HG03457 (cell line): Measurements from ENCODE around the gene CBX6.

ENCODE experiments used
- ATAC-seq: cut with Tn5 transposase; IDR thresholded peaks from one replicate; pipeline ENCODE4 v1.9.1; 2021; ENCODE audit warnings: moderate number of reproducible peaks; ENCODE audit not compliant: unreplicated experiment

The CBX6 gene

DNA sequence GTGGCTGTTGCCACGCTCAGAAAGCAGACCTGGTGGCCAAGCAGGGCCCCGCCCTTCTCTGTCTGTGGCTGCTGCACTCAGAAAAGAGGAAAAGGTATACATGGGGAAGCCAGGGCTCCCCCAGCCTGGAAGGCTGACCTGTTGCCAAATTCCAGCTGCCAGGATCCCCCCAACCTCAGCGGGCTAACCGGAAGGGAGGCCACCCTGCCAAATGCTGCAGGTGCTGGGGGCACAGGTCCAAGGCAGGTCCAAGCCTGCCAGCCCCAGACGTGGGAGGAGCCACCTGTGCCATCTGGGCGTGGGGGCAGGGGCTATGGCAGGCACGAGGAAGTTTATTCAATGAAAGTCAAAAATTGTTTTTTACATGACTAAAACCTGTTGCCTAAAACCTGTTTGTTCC lies 30.8 kb downstream of the CBX6 start:
- ATAC-seq, result no peak

DNA sequence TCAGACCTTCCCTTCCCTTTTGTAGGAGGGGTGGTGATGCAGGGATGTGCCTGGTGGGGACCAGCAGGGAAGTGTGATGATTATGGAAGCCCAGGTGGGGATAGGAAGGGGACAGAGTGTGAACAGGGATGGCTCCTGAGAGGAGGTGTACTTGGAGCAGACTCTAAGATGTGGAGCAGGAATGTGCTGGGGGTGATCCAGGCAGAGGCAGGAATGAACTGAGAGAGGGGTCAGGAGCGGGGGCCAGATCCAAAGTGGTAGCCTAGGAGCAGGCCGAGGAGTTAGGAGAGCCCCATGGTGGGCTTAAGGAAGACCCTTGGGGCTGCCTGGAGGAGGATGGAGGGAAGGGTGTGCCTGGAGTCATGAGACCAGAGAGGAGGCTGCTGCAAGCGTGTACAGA lies 31.9 kb downstream of the CBX6 start:
- ATAC-seq, result no peak

DNA sequence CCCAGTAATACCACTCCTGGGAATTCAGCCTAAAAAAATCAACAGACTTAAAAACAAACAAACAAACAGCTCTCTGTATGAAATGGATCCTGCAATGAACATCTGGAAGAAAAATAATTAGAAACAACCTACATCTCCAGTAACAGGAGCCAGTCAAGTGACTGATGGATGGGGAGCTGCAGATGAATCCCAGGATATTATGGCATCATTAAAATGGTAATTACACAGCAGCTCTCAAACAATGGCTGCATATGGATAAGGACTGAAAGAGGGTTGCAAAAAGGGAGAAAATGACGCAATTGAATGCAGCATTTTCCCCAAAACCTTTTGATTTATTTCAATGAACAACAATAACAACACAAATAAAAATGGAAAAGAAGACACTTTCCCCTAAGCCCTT lies 32.3 kb downstream of the CBX6 start:
- ATAC-seq, result no peak

DNA sequence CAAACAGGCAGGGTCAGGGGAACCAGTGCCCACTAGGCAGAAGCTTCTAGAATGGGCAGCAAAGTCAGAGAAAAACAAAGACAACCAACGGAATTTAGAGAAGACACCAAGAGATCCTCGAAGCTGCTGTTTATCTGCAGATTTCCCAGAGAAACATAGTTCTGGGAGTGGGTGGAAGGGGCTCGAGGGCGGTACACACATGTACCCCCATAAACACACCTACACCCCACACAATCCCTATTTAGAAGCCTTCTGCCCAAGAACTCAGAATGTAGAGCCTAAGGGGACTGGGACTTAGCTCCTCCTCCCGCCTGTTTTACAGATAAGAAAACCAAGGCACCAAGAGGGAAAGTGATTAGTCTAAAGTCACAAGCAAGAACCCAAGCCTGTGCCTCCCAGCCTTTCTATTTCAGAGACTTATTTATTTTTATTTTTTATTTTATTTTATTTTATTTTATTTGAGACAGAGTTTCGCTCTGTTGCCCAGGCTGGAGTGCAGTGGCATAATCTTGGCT lies 34.5 kb downstream of the CBX6 start:
- ATAC-seq, result no peak

DNA sequence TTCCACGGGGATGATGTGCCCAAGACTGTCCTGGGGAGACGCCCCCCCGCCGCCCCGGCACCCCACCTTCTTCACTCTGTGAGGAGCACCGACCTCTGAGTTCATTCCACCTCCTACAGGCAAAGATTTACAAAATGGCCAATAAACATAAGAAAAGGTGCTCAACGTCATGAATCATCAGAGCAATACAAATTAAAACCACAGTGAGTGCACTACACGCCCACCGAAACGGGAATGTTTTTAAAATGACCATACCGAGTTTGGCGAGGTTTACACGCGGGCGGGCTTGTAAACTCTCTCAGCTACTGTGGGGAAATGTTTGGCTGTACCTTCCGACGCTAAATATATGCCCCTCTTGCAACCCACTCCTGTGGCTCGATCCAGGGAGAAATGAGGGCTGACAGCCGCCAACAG lies 36.1 kb downstream of the CBX6 start:
- ATAC-seq, result no peak

DNA sequence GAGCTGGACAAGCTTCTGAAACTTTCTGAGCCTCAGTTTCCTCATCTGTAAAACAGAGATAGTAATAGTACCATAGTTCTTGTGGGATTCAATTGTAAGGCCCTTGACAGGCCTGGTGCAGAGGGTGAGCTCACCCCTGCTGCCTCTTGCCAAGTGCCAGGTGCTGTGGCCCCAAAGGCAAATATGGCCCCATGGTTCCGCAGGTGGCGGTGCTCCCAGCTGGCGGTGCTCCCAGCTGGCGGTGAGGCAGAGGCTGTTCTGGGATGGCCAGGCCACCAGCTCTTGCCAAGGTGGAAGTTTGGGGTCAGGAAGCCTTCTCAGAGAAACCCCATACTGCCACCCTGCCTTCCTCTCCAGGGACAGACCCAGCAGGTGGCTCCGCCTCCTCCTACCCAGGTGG lies 37.0 kb downstream of the CBX6 start:
- no peak for ATAC-seq

DNA sequence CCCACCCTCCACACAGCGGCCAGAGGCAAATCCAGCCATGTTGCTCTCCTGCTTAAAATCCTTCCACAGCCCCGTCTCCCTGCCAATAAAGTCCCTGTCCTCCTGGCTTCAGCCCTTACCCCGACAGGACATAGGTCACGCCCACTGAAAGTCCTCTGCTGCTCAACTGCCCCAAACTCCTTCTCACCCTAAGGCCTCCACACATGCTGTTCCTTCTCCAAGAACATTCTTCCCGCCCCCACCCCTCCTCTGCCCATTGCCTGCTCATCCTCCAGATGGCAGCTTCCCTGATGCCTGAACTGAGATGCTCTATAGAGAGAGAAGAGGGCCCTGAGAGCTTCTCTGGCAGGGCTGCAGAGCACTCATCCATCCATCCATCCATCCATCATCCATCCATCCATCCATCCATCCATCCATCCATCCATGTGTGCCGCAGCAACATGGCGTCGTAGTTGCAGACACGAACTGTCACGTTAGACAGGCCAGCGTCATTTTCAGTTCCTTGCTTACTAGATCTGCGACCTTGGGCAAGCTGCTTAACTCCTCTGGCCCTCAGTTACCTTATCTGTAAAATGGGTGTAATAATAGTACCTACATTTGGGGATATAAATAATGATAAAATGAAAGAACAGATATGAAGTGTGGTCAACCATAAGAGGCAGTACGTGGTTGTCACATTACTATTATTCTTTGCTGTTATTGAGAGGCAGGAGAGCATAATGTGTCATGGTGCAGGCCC lies 37.6 kb downstream of the CBX6 start:
- ATAC-seq, result no peak

DNA sequence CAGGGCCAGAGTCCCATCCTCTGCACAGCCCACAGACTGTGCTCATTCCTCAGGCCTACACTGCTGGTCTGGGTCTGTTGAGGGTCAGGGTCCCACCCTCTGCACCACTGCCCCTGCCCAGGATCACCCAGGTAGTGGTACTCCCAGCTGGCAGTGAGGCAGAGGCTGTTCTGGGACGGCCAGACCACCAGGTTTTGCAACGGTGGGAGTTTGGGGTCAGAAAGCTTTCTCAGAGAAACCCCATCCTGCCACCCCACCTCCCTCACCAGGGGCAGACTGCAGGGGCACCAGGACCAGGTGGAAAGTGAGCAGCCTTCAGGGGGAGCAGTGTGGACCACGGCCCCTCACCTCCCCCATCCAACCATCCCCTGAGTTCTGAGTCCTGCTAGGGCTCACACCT lies 39.0 kb downstream of the CBX6 start:
- no peak for ATAC-seq

DNA sequence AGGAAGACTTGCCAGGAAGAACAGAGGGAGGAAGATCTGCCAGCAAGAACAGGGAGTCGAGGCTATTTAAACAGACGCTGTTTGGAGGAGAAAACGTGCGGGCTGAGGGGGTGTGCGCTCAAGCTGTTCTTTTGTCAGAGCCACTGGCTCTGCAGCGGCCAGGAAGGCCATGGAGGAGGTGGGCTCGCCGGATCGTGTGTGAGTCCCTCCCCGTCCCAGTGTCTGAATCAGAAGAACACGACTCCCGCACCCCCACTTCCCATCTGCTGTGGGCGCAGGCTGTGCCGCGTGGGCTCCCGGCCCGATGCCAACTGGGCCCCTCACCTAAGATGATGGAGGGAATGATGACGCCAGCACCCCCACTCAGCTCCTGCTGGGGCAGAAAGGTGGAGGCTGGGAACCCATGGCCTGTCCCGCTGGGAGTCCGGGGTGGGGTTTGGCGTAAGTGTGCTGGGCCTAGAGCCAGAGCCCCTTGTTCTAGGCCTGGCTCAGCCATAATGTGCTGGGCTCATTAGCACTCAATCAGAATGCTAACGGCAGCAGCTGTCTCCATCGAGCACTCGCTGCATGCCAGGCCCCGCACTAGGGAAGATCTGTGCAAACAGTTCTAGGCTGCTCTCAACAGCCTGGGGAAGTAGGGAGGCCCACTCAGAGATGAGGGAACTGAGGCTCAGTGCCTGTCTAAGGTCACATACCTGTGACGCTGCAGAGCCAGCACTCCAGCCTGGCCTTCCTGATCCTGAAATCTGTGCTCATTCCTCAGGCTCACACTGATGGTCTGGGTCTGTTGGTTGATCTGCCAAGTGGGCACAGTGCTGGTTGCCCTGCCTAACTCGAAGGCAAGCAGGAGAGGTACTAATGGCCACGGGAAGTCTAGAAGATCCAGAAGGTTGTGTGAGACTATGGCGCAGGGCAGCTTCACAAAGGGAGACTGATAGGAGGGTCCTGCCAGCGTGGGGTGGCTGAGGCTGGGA lies 39.7 kb downstream of the CBX6 start:
- ATAC-seq, result no peak

DNA sequence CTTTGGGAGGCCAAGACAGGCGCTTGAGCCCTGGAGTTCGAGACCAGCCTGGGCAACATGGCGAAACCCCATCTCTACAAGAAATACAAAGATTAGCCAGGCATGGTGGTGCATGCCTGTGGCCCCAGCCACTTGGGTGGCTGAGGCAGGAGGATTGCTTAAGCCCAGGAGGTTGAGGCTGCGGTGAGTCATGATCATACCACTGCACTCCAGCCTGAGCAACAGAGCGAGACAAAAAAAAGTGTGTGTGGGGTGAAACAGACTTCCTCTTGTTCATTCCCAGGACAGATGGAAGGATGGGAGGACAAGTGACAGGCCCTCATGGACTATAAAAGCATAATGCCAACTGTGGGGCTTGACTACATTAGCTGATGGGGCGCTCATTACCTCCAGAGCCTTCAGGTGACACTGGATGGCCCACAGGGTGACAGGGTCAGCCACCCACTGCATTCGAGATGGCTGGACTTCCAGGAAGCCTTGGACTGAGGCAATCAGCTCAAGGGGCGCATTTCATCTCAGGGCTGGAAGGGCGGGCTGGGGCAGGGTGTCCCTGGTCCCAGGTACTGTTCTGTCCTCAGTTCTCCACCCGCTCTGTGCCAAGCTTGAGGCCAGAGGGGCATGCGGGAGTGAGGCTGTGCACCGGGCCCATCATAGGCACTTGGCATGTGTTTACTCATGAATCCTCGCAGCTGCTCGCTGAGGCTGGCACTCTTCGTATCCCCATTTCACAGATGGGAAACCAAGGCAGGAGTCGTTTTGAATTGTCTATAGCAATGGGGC lies 40.7 kb downstream of the CBX6 start:
- ATAC-seq, result no peak

DNA sequence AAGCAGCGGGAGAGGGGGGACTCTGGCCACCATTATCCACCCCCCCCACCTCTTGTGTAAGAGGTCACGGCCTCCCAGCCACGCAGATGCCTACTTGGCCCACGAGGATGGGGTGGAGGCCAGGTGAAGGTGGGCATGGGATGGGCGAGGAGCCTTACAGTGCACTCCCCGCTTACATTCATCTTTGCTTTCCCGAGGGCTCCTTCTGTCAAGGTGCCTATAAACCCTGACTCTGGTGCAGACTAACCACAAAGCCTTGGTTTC lies 41.2 kb downstream of the CBX6 start:
- ATAC-seq, result no peak

DNA sequence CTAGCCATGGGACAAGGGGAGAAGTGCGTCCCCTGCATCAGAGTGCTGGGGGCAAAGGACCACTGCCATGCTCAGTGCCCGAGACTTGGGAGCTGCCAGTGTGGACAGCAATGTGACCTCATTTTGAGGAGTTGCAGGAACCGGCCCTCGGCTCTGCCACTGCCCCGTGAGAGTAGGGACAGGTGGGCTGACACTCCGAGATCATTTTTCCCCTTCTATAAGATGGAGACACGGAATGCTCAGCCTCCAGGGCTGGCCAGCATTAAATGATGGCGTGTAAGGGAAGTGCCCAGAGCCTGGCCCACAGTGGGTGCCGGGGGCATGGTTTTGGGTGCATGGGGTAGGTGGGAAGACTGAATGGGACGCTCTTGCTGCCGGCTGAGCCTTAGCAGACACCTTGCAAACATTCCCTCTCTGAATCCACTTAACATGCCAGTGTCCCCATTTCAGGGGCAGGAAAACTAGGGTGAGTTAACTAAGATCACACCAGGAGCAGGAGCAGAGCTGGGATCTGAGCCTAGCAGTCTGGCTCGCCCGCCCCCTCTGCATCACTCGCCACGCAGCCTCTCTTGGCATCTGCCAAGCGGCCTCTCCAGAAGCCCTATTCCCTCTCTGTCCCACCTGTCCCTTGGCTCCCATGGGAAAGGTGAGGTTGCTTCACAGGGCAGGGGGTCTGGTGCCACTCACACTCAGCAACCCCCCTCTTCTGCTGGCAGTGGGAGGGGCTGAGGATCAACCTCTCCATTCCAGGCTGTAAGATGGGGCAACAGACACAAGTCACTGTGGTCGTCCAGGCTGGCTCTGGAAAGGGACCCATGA lies 41.8 kb downstream of the CBX6 start:
- ATAC-seq, result no peak

DNA sequence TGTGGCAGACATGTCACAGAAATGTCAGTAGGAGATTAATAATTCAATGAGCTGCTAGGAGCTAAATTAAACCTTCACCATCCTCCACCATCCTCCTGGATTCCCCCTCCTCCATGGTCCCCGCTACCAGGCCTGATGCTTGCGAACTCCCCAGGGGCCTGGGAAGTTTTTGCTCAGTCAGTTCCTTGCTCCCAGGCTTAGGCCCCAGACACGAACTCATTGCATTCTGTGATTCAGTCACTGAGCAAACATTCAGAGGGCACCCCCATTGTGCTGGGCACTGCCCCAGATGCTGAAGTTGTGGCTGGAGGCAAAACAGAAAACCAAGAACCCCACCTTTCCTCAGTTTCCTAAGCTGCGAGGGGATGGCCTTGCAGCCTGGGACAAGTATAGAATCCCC lies 42.5 kb downstream of the CBX6 start:
- no peak for ATAC-seq

DNA sequence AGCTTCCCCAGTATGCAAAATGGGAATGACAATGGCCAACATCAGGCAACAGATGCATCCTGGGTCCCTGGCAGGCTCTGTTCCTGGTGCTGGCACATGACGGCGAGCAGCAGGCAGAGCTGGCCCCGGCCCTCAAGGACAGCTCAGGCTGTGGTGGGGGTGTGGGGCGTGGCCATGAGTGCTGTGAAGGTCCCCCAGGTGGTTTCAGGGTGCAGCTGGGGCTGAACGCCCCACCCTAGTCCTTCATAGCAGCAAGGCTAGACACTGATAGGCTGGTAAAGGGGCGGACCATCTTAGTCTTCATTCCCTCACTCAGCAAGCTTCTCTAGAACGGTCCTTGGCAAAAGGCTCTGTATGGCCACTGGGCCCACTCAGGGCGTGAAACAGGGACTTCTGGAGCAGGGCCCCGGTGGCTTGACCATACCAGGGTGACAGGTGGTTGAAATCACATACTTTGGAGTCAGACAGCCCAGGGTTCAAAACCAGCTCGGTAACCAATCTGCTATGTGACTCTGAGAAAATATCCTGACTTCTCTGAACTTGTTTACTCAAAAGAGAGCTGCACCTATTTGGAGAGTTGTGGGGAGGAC lies 43.3 kb downstream of the CBX6 start:
- ATAC-seq, result no peak

DNA sequence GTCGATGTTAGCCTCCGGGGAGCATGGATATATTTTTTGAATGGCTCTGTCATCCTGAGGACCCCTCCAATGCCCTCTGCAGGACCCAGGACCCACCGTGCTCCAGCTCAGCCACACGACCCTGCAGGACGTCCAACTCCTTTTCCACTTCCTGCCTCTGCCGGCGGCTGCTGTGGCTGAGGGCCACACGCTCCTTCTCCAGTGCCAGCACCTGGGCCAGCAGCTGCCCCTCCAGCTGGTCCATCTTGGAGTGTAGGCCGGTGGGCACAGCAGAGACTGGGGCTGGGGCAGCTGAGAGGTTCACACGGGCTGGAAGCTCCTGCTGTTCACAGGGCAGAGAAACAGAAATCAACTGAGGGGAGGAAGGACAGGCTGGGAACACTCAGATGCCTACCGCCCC lies 43.8 kb downstream of the CBX6 start:
- ATAC-seq, result no peak

DNA sequence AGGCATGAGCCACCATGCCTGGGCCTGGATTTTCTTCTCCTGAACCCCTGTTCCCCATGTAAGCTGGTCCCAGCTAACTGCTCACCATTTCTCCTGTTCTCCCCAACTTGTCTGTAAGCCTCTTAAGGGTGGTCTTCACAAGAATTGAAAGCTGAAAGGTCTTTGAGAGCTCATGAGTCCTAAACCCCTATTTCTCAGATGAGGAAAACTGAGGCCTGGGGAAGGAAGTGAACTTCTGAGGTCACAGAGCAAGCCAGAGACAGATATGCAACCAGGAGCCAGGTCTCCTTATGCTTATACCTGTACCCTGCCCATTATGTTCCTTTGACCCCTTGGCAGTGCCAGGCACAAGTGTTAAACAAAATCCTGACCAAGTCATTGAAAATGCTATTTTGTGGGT lies 44.5 kb downstream of the CBX6 start:
- ATAC-seq, result no peak

DNA sequence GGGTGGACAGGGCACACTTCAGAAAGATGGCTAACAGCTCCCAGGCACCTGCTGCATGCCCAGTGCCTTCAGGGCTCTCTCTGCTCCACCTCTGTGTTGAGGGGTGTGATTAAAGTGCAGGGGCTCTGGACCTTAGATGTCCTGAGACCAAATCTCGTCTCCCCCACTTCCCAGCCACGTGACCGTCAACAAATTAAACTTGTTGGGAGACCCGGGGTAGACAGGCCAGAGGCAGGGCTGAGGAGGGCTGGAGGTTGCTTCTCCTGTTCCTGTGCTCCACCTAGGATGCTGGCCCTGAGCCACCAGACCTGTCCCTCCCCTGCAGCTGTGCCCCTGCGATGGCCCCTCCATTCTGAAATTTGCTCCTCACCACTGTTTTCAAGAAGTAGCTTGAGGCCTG lies 45.2 kb downstream of the CBX6 start:
- ATAC-seq, result no peak

DNA sequence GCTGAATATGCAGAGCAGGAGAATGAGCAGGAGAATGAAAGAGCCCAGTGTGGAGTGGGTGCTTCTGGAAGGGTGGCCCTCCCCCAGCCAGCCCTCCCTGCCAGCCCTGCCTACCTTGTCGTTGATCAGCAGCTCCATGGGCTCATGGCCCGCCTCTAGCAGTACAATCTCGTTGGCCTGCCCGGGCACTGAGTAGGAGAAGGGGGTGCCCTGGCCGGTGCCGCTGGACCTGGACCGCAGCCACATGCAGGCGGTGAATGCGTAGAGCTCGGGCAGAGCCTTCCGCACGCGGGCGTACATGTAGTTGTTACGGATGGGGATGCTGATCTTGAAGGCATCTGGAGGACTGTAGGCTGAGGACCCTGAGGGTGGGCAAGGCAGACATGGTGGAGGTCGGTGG lies 45.6 kb downstream of the CBX6 start:
- no peak for ATAC-seq

DNA sequence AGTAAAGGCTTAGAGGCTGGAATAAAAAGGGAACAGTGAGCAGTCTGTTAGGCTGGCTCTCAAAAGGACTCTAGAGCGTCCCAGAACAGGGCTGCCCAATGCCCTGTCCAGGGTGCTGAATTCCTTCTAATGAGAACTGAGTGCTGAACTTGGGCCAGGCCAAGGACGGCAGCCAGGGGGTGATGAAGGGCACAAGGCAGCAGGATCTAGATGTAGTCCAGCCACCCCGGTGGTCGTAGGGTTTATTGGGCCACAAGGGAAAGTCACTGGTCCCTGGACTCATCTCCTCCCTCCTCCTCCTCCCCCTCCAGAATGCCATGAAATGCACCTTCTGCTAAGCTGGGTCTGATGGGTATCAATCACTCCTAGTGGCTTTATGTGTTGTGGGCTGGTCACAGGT lies 47.4 kb downstream of the CBX6 start:
- ATAC-seq, result no peak

DNA sequence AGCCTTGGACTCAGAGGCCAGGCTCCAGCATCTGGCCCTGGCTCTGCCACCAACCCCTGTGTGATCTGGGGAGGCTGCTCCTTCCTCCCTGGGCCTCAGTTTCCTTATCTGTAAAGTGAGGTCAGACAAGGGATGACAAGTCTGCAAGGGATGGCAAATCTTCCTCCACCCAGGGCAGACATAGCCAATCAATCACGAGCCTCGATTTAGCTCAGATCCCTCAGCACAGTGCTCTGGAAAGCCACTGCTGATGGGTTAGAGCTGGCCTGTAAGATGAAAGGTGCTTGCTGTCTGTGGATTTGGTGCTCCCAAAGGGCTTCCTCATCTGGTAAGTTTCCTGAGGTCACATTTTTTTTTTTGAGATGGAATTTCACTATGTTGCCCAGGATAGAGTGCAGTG lies 48.4 kb downstream of the CBX6 start:
- ATAC-seq, result no peak
